Activated naive CD8-positive, alpha-beta T cell treated with anti-CD3 and anti-CD28 coated beads, Interleukin-2, amount 50 U/mL, for 16 hours (primary cell): ENCODE results near the gene GIN1.
A peak's percentile ranks its signal among the peaks of the same experiment; 100 is the strongest.
"Not testable (repeated sequence)": the region's sequence is repeated elsewhere in the genome, so short reads cannot be mapped to it uniquely, and the experiment has no call there.

ENCODE experiments used
- DNase-seq: peaks from one replicate; pipeline ENCODE4 v3.0.0-alpha.2; 2020; ENCODE audit warnings: low read depth, low spot score

GIN1 gene

DNA sequence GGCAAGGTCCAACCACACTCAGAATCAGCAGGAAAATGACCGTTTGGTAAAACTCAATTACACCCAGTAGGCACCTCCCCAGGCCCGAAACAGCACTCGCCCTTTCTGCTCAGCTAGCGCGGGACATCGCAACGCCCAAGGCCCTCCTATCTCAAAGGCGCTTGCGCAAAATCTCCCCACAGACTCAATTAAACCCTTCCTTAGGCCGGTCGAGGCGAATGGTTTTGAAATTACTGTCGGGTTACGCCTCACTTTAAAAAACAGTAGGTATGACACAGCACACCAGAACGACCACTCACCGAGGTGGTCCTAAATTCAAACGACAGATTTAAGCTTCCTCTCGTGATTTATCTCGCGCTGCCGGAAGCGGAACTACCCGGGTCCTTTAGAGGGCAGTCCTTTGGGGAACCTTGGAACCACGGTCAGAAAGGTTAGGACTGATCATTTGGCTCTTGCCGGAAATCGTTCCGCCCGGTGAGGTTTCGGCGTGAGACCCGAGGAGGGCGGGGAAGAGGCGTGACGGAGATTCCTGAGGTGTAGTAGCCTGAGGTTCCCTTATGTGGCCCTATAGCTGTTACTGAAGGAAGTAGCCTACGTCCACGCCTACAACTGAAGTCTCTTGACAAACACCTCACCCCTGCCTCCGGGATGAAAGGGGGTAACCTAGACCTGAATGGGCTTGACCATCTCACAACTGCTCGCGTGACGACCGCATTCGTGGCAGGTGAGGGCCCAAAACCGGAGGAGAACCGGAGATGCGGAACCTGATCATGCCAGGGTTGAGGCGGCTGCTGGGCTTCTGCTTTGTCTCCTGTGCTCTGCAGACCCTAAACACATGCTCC, at the start of gene GIN1, which contains the start of gene PPIP5K2:
Gene GIN1 (minus strand): TSS at position 374 of the 842 bp plus-strand sequence. CDS start 11,431 bp downstream, outside the sequence.
Gene PPIP5K2 (plus strand): TSS at position 537 of the 842 bp plus-strand sequence. CDS start 9,289 bp downstream, outside the sequence.
- DNase-seq: peak; percentile 91

GRCh38 chr5:103166706-103167105, 46.8 kb upstream of the GIN1 start:
- no peak for DNase-seq

DNA sequence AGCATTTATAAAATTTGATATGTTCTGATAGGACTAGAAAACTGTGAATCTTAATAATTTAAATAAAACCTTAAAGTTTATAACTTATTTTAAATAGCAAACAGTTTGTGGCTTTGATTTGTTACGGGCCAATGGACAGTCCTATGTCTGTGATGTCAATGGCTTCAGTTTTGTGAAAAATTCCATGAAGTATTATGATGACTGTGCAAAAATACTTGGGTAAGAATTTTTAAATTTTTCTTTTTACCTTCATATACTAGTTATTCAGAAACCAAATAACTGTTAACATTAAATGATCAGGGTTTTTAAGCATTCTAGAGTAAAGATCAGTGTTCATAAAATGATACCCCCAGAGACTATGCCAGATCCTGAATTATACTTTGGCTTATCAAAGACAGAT, 31.2 kb upstream of the GIN1 start:
- DNase-seq: no peak

GRCh38 chr5:103148213-103148612, 28.3 kb upstream of the GIN1 start:
- no peak for DNase-seq

DNA sequence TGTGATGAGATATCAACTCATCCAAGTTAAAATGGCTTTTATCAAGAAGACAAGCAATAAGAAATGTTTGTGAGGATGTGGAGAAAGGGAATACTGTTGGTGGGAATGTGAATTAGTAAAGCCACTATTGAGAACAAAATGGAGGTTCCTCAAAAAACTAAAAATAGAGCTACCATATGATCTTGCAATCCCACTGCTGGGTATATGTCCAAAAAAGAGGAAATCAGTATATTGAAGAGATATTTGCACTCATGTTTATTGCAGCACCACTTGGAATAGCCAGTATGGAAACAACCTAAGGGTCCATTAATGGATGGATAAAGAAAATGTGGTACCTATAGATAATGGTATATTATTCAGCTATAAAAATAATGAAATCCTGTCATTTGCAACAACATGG, 25.3 kb upstream of the GIN1 start:
- no peak for DNase-seq

- not testable (repeated sequence) for DNase-seq
Measured at GRCh38 chr5:103142132-103142531, 22.2 kb upstream of the GIN1 start.

GRCh38 chr5:103139264-103139865, 19.4 kb upstream of the GIN1 start:
- DNase-seq: peak; percentile 63

GRCh38 chr5:103138202-103138690, 18.3 kb upstream of the GIN1 start:
- DNase-seq: no peak

DNA sequence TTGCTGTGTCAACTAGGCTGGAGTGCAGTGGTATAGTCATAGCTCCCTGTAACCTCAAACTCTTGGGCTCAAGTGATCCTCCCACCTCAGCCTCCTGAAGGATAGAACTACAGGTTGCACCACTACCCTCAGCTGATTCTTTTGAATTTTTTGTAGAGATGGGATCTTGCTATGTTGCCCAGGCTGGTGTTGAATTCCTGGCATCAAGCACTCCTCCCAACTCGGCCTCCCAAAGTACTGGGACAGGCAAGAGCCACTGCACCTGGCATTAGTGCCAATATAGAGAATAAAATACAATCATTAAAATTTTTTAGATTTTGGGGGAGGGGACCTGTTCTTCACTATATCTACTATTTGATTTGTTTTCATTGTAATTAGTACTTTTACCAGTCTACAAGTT, 15.5 kb upstream of the GIN1 start:
- no peak for DNase-seq

DNA sequence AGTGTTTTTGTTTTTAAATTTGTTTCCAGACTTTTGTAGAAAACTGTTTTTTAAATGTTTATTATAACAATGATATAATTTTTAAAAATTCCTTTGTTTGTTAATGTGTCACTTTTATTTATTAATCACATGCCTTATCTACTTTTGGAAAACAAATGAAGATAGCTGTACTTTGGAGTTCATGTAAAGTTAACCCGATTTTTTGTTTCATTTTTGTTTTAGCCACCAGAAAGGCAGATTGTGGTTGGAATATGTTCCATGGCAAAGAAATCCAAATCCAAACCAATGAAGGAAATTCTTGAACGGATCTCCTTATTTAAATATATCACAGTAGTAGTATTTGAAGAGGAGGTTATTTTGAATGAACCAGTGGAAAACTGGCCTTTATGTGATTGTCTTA, 13.3 kb upstream of the GIN1 start:
- no peak for DNase-seq

- no peak for DNase-seq
Measured at GRCh38 chr5:103132684-103133083, 12.7 kb upstream of the GIN1 start.

DNA sequence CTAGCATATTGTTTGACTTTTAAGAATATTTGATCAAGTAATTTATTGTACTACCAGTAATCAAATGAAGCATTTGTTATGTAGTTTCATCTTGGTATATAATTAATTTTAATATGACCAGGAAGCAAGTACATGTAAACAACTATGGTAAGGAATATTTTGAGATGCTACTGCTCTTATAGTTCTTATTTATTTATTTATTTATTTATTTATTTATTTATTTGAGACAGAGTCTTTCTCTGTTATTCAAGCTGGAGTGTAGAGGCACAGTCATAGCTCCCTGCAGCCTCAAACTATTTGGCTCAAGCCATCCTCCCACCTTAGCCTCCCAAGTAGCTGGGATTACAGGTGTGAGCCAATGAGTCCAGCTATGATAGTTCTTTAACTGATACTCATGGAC, 8.3 kb upstream of the GIN1 start:
- no peak for DNase-seq

- DNase-seq: no peak
Measured at GRCh38 chr5:103127292-103127817, 7.4 kb upstream of the GIN1 start.

GRCh38 chr5:103126557-103126956, 6.6 kb upstream of the GIN1 start:
- DNase-seq: no peak

DNA sequence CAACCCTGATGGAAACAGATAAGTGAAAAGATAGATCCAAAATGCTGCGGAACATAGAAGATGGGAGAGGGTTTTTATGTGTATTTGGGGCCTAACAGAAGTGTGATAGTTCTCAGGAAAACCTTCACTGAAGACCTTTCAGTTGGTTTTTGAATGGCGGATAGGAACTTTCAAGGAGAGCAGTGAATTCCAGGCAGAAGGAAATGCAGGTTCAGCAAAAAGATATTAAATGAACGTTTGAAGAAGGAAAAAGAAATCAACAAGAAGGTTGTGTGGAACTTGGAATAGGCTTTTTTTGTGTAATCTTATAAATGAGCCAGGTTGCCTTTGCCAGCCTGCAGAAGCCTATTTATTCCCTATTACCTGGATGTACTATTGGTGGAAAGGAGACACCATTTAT, 2.3 kb upstream of the GIN1 start:
- DNase-seq: no peak

DNA sequence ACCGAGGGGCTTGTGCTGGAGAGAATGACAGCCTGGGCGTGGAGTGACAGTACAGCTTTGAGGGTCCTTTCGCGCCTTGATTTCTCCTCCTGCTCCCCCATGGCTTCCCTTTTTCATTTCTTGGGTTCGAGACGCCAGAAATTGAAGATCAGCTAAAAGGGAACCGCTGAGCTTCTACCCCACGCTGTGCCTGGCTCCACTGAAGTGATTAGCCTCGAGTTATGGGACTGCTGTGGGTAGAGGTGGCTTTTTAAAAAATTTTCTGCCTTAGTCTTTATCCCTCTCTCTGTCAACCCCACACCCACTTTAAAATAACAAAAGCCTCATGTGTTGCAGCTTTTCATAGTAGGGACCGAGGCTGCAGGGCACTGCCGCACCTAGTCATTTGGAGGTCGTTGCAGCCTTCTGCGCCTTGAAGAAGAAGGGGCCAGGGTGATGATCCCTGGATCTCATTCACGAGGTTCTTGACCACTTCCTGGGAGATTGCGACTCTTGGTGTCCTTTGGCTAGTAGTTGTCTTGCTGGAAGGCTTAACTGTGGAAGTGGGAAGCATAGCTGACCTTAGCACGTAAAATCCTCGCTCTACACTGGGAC, 766 bp upstream of the GIN1 start:
- no peak for DNase-seq

DNA sequence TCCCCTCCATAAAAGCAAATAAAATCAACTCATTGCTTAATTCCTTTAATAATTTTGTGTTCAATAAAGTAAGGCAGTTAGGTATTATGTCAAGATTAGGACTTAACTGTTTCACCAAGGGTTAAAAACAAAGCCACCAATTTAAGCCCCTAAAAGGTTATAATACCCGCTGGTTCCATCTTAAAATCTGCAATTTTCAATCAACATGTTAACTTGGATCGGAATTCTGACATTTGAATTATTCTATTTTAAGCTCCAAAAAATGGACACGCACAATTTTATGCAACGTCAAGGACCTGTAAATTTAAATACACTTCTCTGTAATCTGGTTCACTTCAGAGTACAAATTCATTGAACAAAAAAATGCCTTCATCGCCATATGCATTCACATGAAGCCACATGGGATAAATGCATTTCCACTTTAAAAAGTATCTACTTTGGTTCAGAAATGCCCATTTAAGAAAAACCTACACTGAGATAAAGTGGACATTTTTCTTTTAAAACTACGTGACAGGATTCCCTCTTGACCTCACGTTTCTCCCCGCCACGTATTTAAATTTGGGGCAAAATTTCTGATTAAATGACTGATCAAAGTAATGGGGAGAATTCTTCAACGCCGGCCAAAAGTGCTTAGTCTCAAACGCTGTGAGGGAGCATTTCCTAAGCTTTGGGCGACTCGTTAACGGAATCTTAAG, 721 bp downstream of the GIN1 start:
- no peak for DNase-seq

GRCh38 chr5:103117471-103117991, 2.4 kb downstream of the GIN1 start:
- no peak for DNase-seq

DNA sequence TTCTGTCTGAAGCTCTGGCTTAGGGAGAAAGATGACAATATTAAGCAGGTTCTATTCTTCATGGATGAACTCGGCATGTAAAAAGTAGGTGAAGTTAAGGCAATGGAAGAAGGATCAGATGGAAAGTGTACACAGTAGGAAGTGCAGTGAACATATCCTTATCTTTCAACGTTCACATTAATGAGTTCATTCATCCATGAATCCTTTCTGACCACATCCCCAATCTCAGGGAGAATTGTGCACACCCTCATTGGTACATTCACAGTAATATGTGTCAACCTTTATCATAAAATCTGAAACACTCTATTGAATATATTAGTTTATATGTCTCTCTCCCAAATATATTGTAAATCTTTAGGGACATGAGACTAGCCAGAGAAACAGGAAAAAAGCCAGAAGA, 5.5 kb downstream of the GIN1 start:
- no peak for DNase-seq

DNA sequence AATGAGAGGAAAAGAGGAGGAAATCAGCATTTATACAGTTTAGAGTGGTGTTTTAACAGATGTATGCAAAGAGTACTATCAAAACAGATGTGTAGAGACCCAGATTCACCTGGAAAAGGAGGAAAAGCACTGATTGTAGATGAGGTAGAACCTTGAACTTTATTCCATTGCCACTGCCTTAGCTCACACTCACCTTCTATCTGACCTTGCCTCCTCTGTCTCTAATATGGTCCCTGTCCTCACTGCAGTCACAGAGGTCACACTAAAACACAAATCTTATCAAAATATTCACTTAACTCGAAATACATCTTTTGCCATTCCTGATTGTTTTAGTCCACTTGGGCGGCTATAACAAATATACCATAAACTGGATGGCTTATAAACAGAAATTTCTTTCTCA, 7.0 kb downstream of the GIN1 start:
- no peak for DNase-seq

- no peak for DNase-seq
Measured at GRCh38 chr5:103111468-103111867, 8.5 kb downstream of the GIN1 start.
